Osteocyte (in vitro differentiated cells): ENCODE measurements around the gene SZRD1. TPM values are rescaled to one million over a fixed set of nuclear protein-coding genes. Genes with fewer than 3 reads are reported as not detected.

Source experiments
- DNase-seq: peaks from one replicate; pipeline ENCODE4 v3.0.0; 2021; ENCODE audit warnings: mixed read lengths; ENCODE audit not compliant: unreplicated experiment; ENCODE audit errors: extremely low spot score
- H3K27ac Mint-ChIP-seq: one replicate; pipeline ENCODE4 v1.8.0; 2021; ENCODE audit warnings: mild to moderate bottlenecking, mixed read lengths; ENCODE audit not compliant: unreplicated experiment
- H3K27me3 Mint-ChIP-seq: one replicate; pipeline ENCODE4 v1.8.0; 2021; ENCODE audit warnings: mixed read lengths; ENCODE audit not compliant: unreplicated experiment
- H3K36me3 Mint-ChIP-seq: one replicate; pipeline ENCODE4 v1.8.0; 2021; ENCODE audit warnings: mixed read lengths; ENCODE audit not compliant: unreplicated experiment
- H3K4me1 Mint-ChIP-seq: one replicate; pipeline ENCODE4 v1.8.0; 2021; ENCODE audit warnings: mixed read lengths; ENCODE audit not compliant: unreplicated experiment
- H3K4me3 Mint-ChIP-seq: one replicate; pipeline ENCODE4 v1.8.0; 2021; ENCODE audit warnings: mild to moderate bottlenecking, moderate library complexity, mixed read lengths; ENCODE audit not compliant: unreplicated experiment
- H3K9me3 Mint-ChIP-seq: one replicate; pipeline ENCODE4 v1.8.0; 2021; ENCODE audit warnings: mixed read lengths; ENCODE audit not compliant: unreplicated experiment
- CTCF ChIP-seq: fragments of 200-600 bp; sonication (generic); IDR thresholded peaks from 2 replicates; pipeline ENCODE4 v1.5.0; 2021; ENCODE audit warnings: antibody characterized with exemption, mild to moderate bottlenecking, moderate library complexity
- total RNA-seq: library from RNA; stranded (reverse); gene quantifications from 2 replicates; pipeline ENCODE4 v1.2.1, GENCODE V29; 2021

The SZRD1 gene
- total RNA-seq, 1 donor from 2014 or later: 141 TPM

- Mint-ChIP-seq H3K4me1 (peaks cover 2% of the 10 kb centered on the region), H3K4me3 (no peak overlapping the region), H3K9me3 (no peaks in the 10 kb centered on the region), H3K27me3 (peaks cover 17% of the 10 kb centered on the region), H3K36me3 (no peaks in the 10 kb centered on the region), H3K27ac (no peak overlapping the region)
- TF ChIP-seq CTCF: no peak
- DNase-seq: no peak
Measured at GRCh38 chr1:16420424-16421118, 53.5 kb downstream of the SZRD1 start.

- Mint-ChIP-seq H3K36me3 (no peaks in the 10 kb centered on the region), H3K4me1 (peaks cover 2% of the 10 kb centered on the region), H3K4me3 (no peak overlapping the region), H3K27ac (no peak overlapping the region), H3K9me3 (no peaks in the 10 kb centered on the region), H3K27me3 (peaks cover 17% of the 10 kb centered on the region)
- no peak for TF ChIP-seq CTCF
- no peak for DNase-seq
Measured at GRCh38 chr1:16421201-16421600, 54.2 kb downstream of the SZRD1 start.

GRCh38 chr1:16422041-16422440, 55.0 kb downstream of the SZRD1 start:
- H3K4me3 Mint-ChIP-seq: no peak overlapping the region
- TF ChIP-seq CTCF: no peak
- H3K27me3 Mint-ChIP-seq: peaks cover 17% of the 10 kb centered on the region
- no peak for DNase-seq
- no peaks in the 10 kb centered on the region for H3K9me3 Mint-ChIP-seq
- H3K4me1 Mint-ChIP-seq: peaks cover 2% of the 10 kb centered on the region
- no peaks in the 10 kb centered on the region for H3K36me3 Mint-ChIP-seq
- H3K27ac Mint-ChIP-seq: no peak overlapping the region

DNA sequence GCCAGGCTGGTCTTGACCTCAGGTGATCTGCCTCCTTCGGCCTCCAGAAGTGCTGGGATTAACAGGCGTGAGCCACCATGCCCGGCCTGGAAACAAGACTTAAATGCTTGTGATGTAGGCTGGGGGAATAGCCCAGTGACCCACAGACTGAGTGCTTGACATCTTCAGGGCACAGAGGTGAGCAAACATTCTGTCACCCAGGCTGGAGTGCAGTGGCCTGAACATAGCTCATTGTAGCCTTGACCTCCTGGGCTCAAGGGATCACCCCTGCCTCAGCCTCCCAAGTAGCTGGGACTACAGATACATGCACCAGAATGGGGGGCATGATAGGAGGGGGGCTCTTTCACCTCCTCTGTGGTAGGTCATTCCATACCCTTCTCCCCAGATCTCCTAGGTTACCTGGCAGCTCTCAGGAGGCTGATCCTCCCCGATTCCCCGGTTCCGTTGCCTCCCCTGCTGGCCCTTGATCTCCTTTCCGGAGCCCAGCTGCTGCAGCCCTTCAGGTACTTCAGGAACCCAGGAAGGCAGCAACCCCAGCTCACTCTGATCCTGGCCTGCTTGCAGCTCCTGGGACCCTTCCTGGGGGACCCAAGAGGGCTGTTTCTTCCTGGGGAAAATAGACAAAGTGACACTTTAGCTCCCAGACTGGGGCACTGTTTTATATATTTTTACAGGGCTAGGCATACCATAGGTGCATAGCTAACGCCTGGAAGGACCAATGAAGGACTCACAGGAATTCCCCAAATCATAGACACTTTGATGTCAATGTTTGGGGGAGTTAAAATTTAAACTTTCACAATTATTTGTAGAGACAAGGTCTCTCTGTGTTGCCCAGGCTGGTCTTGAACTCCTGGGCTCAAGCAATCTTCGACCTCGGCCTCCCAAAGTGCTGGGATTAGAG, 58.3 kb downstream of the SZRD1 start:
- H3K4me1 Mint-ChIP-seq: peaks cover 2% of the 10 kb centered on the region
- H3K4me3 Mint-ChIP-seq: no peak overlapping the region
- TF ChIP-seq CTCF: no peak
- no peak for DNase-seq
- H3K27ac Mint-ChIP-seq: no peak overlapping the region
- peaks cover 6% of the 10 kb centered on the region for H3K27me3 Mint-ChIP-seq
- H3K36me3 Mint-ChIP-seq: no peaks in the 10 kb centered on the region
- H3K9me3 Mint-ChIP-seq: no peaks in the 10 kb centered on the region

GRCh38 chr1:16430606-16431005, 63.6 kb downstream of the SZRD1 start:
- DNase-seq: no peak
- no peak overlapping the region for H3K27ac Mint-ChIP-seq
- H3K4me3 Mint-ChIP-seq: no peak overlapping the region
- TF ChIP-seq CTCF: no peak
- H3K36me3 Mint-ChIP-seq: no peaks in the 10 kb centered on the region
- peaks cover 3% of the 10 kb centered on the region for H3K4me1 Mint-ChIP-seq
- no peaks in the 10 kb centered on the region for H3K9me3 Mint-ChIP-seq
- H3K27me3 Mint-ChIP-seq: peaks cover 2% of the 10 kb centered on the region
